ENCODE data around the gene SLC40A1.

SLC40A1 gene

GRCh38 chr2:189540551-189540950, 40.0 kb downstream of the SLC40A1 start:
- no peak for DNase-seq (ENCODE audit: low read depth in 2 of 2)

GRCh38 chr2:189538402-189538801, 42.2 kb downstream of the SLC40A1 start:
- DNase-seq (ENCODE audit: low read depth in 2 of 2): no peak

- no peak for DNase-seq (ENCODE audit: low read depth in 2 of 2)
These were observed 43.8 kb downstream of the SLC40A1 start for GRCh38 chr2:189536830-189537229.

GRCh38 chr2:189534854-189535832, 45.4 kb downstream of the SLC40A1 start:
- DNase-seq (ENCODE audit: low read depth in 2 of 2): no peak

GRCh38 chr2:189533288-189534035, 47.1 kb downstream of the SLC40A1 start:
- DNase-seq (ENCODE audit: low read depth in 2 of 2): no peak

- no peak for DNase-seq (ENCODE audit: low read depth in 2 of 2)
These were observed 49.5 kb downstream of the SLC40A1 start for GRCh38 chr2:189530965-189531637.

GRCh38 chr2:189528617-189529016, 52.0 kb downstream of the SLC40A1 start:
- DNase-seq (ENCODE audit: low read depth in 2 of 2): no peak

- DNase-seq (ENCODE audit: low read depth in 2 of 2): no peak
These were observed 52.6 kb downstream of the SLC40A1 start for GRCh38 chr2:189527812-189528592.

- DNase-seq (ENCODE audit: low read depth in 2 of 2): no peak
These were observed 53.4 kb downstream of the SLC40A1 start for GRCh38 chr2:189527041-189527750.

- DNase-seq (ENCODE audit: low read depth in 2 of 2): no peak
These were observed 54.3 kb downstream of the SLC40A1 start for GRCh38 chr2:189526241-189526640.

- no peak for DNase-seq (ENCODE audit: low read depth in 2 of 2)
These were observed 55.8 kb downstream of the SLC40A1 start for GRCh38 chr2:189524746-189525145.

- no peak for DNase-seq (ENCODE audit: low read depth in 2 of 2)
These were observed 58.0 kb downstream of the SLC40A1 start for GRCh38 chr2:189522435-189523151.

GRCh38 chr2:189521699-189522434, 58.7 kb downstream of the SLC40A1 start:
- DNase-seq (ENCODE audit: low read depth in 2 of 2): no peak

- DNase-seq (ENCODE audit: low read depth in 2 of 2): no peak
These were observed 60.8 kb downstream of the SLC40A1 start for GRCh38 chr2:189519631-189520387.

GRCh38 chr2:189517847-189518535, 62.6 kb downstream of the SLC40A1 start:
- no peak for DNase-seq (ENCODE audit: low read depth in 2 of 2)

GRCh38 chr2:189516546-189516945, 64.0 kb downstream of the SLC40A1 start:
- no peak for DNase-seq (ENCODE audit: low read depth in 2 of 2)

GRCh38 chr2:189515264-189515663, 65.3 kb downstream of the SLC40A1 start:
- no peak for DNase-seq (ENCODE audit: low read depth in 2 of 2)

GRCh38 chr2:189514104-189514503, 66.5 kb downstream of the SLC40A1 start:
- DNase-seq (ENCODE audit: low read depth in 2 of 2): no peak

Measured in stimulated activated CD8-positive, alpha-beta memory T cell treated with anti-CD3 and anti-CD28 coated beads, Interleukin-15, amount 100 ng/mL, for 4 hours (primary cell).